Choroid plexus epithelial cell (primary cell): Measurements from ENCODE around the gene MSH2.
"Not testable (repeated sequence)": the region's sequence is repeated elsewhere in the genome, so short reads cannot be mapped to it uniquely, and the experiment has no call there.

Experiments used
- DNase-seq: peaks from one replicate; pipeline ENCODE4 v3.0.0-alpha.2; 2010; ENCODE audit warnings: low read depth
- H3K4me3 ChIP-seq: 2 replicates; pipeline ENCODE4 v1.5.1; 2011; ENCODE audit warnings: low read depth, mild to moderate bottlenecking, control low read depth, low read length, moderate library complexity
- CTCF ChIP-seq: conservative IDR thresholded peaks from 2 replicates; pipeline ENCODE4 v1.5.1; 2011; ENCODE audit warnings: low read depth, mild to moderate bottlenecking, control low read depth, inconsistent platforms, low read length, moderate library complexity

MSH2 gene

GRCh38 chr2:47389692-47390091 is 13.3 kb upstream of the MSH2 start:
- TF ChIP-seq CTCF: no peak
- DNase-seq: no peak
- no peak overlapping the region for H3K4me3 ChIP-seq

- TF ChIP-seq CTCF: no peak
- no peak for DNase-seq
- H3K4me3 ChIP-seq: peak overlapping the region; percentile 96
Measured at GRCh38 chr2:47401789-47402554, 984 bp upstream of the MSH2 start.

GRCh38 chr2:47402555-47402804 is 476 bp upstream of the MSH2 start:
- DNase-seq: peak; percentile 39
- no peak for TF ChIP-seq CTCF
- peak overlapping the region; percentile 96 for H3K4me3 ChIP-seq

- peak overlapping the region; percentile 96 for H3K4me3 ChIP-seq
- DNase-seq: peak; percentile 66
Measured at GRCh38 chr2:47403609-47404193, 745 bp downstream of the MSH2 start.

GRCh38 chr2:47404356-47404755 is 1.4 kb downstream of the MSH2 start:
- no peak for TF ChIP-seq CTCF
- no peak overlapping the region for H3K4me3 ChIP-seq
- DNase-seq: no peak

More at GRCh38 chr2:47403609-47404193, 745 bp downstream of the MSH2 start:
- no peak for TF ChIP-seq CTCF

- no peak for DNase-seq
- H3K4me3 ChIP-seq: no peak overlapping the region
- TF ChIP-seq CTCF: no peak
Measured at GRCh38 chr2:47405757-47406156, 2.8 kb downstream of the MSH2 start.

- not testable (repeated sequence) for DNase-seq, H3K4me3 ChIP-seq
Measured at GRCh38 chr2:47406649-47407330, 3.8 kb downstream of the MSH2 start.

GRCh38 chr2:47407976-47408375 is 5.0 kb downstream of the MSH2 start:
- DNase-seq, H3K4me3 ChIP-seq: not testable (repeated sequence)
